Neural crest cell (in vitro differentiated cells): ENCODE measurements around the gene RAB44. TPM values are rescaled to one million over a fixed set of nuclear protein-coding genes. Genes with fewer than 3 reads are reported as not detected.

Experiments used
- DNase-seq: peaks from one replicate; pipeline ENCODE4 v3.0.0; 2021; ENCODE audit warnings: low read depth, mixed read lengths, low spot score
- H3K27ac Mint-ChIP-seq: one replicate; pipeline ENCODE4 v1.8.0; 2021; ENCODE audit warnings: mild to moderate bottlenecking, mixed read lengths; ENCODE audit not compliant: unreplicated experiment
- H3K27me3 Mint-ChIP-seq: 2 replicates; pipeline ENCODE4 v1.8.0; 2021; ENCODE audit warnings: low read depth, mild to moderate bottlenecking, mixed read lengths
- H3K36me3 Mint-ChIP-seq: 2 replicates; pipeline ENCODE4 v1.8.0; 2021; ENCODE audit warnings: low read depth, mild to moderate bottlenecking, mixed read lengths
- H3K4me1 Mint-ChIP-seq: 2 replicates; pipeline ENCODE4 v1.8.0; 2021; ENCODE audit warnings: mixed read lengths
- H3K4me3 Mint-ChIP-seq: one replicate; pipeline ENCODE4 v1.8.0; 2021; ENCODE audit warnings: mild to moderate bottlenecking, mixed read lengths
- H3K9me3 Mint-ChIP-seq: 2 replicates; pipeline ENCODE4 v1.8.0; 2021; ENCODE audit warnings: mixed read lengths
- CTCF ChIP-seq: fragments of 200-600 bp; sonication (generic); conservative IDR thresholded peaks from 2 replicates; pipeline ENCODE4 v1.5.0; 2021; ENCODE audit warnings: antibody characterized with exemption, mild to moderate bottlenecking
- total RNA-seq: library from RNA; stranded (reverse); gene quantifications from 2 replicates; pipeline ENCODE4 v1.2.1, GENCODE V29; 2021

The RAB44 gene
- total RNA-seq, 1 donor from 2014 or later: not detected

- no peak for TF ChIP-seq CTCF
- no peaks in the 10 kb centered on the region for H3K9me3 Mint-ChIP-seq
- H3K36me3 Mint-ChIP-seq: no peaks in the 10 kb centered on the region
- H3K27ac Mint-ChIP-seq: no peak overlapping the region
- DNase-seq: no peak
- no peak overlapping the region for H3K4me3 Mint-ChIP-seq
- no peaks in the 10 kb centered on the region for H3K4me1 Mint-ChIP-seq
- H3K27me3 Mint-ChIP-seq: peaks cover 17% of the 10 kb centered on the region
These were observed 39.6 kb upstream of the RAB44 start for GRCh38 chr6:36657942-36658544.

GRCh38 chr6:36659271-36659670 is 38.4 kb upstream of the RAB44 start:
- H3K27ac Mint-ChIP-seq: no peak overlapping the region
- no peaks in the 10 kb centered on the region for H3K36me3 Mint-ChIP-seq
- no peak for TF ChIP-seq CTCF
- peaks cover 19% of the 10 kb centered on the region for H3K27me3 Mint-ChIP-seq
- H3K9me3 Mint-ChIP-seq: no peaks in the 10 kb centered on the region
- H3K4me1 Mint-ChIP-seq: no peaks in the 10 kb centered on the region
- H3K4me3 Mint-ChIP-seq: no peak overlapping the region
- no peak for DNase-seq

- Mint-ChIP-seq H3K36me3 (no peaks in the 10 kb centered on the region), H3K4me3 (no peak overlapping the region)
These were observed 36.7 kb upstream of the RAB44 start for GRCh38 chr6:36660771-36661471.

GRCh38 chr6:36662380-36662779 is 35.2 kb upstream of the RAB44 start:
- no peaks in the 10 kb centered on the region for H3K36me3 Mint-ChIP-seq
- H3K27ac Mint-ChIP-seq: no peak overlapping the region
- no peak for TF ChIP-seq CTCF
- H3K27me3 Mint-ChIP-seq: peaks cover 12% of the 10 kb centered on the region
- no peak overlapping the region for H3K4me3 Mint-ChIP-seq
- peaks cover 12% of the 10 kb centered on the region for H3K4me1 Mint-ChIP-seq
- H3K9me3 Mint-ChIP-seq: no peaks in the 10 kb centered on the region
- no peak for DNase-seq

More at GRCh38 chr6:36660771-36661471, 36.7 kb upstream of the RAB44 start:
- DNase-seq: peak; percentile 22
- Mint-ChIP-seq H3K27ac (no peak overlapping the region), H3K27me3 (peaks cover 17% of the 10 kb centered on the region), H3K4me1 (no peaks in the 10 kb centered on the region), H3K9me3 (no peaks in the 10 kb centered on the region)
- no peak for TF ChIP-seq CTCF

GRCh38 chr6:36662827-36663256 is 34.8 kb upstream of the RAB44 start:
- H3K9me3 Mint-ChIP-seq: no peaks in the 10 kb centered on the region
- H3K27me3 Mint-ChIP-seq: peaks cover 12% of the 10 kb centered on the region
- no peak overlapping the region for H3K4me3 Mint-ChIP-seq
- no peak for DNase-seq
- peaks cover 15% of the 10 kb centered on the region for H3K4me1 Mint-ChIP-seq
- no peaks in the 10 kb centered on the region for H3K36me3 Mint-ChIP-seq
- TF ChIP-seq CTCF: no peak
- H3K27ac Mint-ChIP-seq: peak overlapping the region; percentile 24
